ENCODE measurements around the gene PLA2G15.

DNA sequence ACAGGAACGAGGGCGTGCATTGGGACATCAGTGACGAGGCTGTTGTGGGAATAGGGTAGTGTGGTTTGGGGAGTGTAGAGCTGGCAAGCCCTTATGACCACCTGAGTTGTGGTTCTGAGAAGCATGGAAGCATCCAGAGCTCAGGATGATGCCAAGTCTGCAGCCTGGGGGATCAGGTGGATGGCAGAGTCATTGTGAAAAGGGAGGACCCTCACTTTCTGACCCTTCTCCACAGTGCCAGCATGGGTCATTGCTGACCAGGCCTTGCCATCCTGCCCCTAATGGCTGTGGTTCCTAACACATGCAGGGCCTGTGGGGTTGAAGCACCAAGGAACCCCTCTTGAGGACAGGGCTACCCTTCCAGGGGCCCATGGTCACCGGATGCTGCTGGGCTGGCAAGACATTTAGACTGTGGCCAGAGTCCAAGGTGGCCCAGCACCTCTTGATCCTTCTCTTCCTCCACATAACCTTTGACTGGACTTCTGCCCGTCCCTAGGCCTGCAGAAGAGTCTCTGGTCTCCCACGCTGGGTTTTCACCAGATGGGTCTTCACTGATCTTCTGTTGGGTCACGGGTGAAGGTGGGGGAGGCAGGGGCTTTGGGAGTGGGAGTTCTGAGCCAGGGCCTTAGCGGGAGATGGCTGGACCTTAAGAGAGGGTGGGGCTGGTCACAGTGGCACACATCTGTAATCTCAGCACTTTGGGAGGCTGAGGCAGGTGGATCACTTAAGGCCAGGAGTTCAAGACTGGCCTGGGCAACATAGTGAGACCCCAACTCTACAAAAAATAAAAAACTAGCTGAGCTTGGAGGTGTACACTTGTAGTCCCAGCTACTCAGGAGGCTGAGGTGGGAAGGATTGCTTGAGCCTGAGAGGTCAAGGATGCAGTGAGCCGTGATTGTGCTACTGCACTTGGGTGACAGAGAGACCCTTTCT lies 2.0 kb upstream of the PLA2G15 start:
- TF ChIP-seq, protein P1, sequence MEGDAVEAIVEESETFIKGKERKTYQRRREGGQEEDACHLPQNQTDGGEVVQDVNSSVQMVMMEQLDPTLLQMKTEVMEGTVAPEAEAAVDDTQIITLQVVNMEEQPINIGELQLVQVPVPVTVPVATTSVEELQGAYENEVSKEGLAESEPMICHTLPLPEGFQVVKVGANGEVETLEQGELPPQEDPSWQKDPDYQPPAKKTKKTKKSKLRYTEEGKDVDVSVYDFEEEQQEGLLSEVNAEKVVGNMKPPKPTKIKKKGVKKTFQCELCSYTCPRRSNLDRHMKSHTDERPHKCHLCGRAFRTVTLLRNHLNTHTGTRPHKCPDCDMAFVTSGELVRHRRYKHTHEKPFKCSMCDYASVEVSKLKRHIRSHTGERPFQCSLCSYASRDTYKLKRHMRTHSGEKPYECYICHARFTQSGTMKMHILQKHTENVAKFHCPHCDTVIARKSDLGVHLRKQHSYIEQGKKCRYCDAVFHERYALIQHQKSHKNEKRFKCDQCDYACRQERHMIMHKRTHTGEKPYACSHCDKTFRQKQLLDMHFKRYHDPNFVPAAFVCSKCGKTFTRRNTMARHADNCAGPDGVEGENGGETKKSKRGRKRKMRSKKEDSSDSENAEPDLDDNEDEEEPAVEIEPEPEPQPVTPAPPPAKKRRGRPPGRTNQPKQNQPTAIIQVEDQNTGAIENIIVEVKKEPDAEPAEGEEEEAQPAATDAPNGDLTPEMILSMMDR (IDR thresholded peaks at IDR 0.05; ENCODE audit: poor library complexity): no peak
- TF ChIP-seq EZH2 (IDR thresholded peaks at IDR 0.05; ENCODE audit: borderline replicate concordance): no peak

All from hepatocyte (in vitro differentiated cells).